WTC11 (cell line): ENCODE results near the gene CDRT4. TPM values are rescaled to one million over a fixed set of nuclear protein-coding genes. Genes with fewer than 3 reads are reported as not detected.

Experiments used
- ATAC-seq: fragments of 200-7000 bp; cut with Tn5 transposase; 2 replicates; pipeline ENCODE4 v1.10.0; 2021; ENCODE audit warnings: mild to moderate bottlenecking, moderate library complexity
- CTCF ChIA-PET: fragments of 300-600 bp; sonication (Branson Sonifier 250); formaldehyde crosslinking; loops from one replicate; lab custom pipeline; 2021; ENCODE audit warnings: antibody characterized with exemption; lab: Charles Lee
- POLR2A ChIA-PET: fragments of 350-600 bp; sonication (Branson Sonifier 250); formaldehyde crosslinking; loops from one replicate; lab custom pipeline; 2021; ENCODE audit warnings: antibody characterized with exemption; lab: Charles Lee
- DNase-seq: peaks from one replicate; pipeline ENCODE4 v3.0.0; 2021; ENCODE audit warnings: low spot score
- H3K27ac Mint-ChIP-seq: 2 replicates; pipeline ENCODE4 v1.8.0; 2021; ENCODE audit warnings: mixed read lengths
- H3K27me3 Mint-ChIP-seq: 2 replicates; pipeline ENCODE4 v1.8.0; 2021; ENCODE audit warnings: low read depth, mild to moderate bottlenecking, moderate library complexity, mixed read lengths
- H3K36me3 Mint-ChIP-seq: 2 replicates; pipeline ENCODE4 v1.8.0; 2021; ENCODE audit warnings: mixed read lengths
- H3K4me1 Mint-ChIP-seq: 2 replicates; pipeline ENCODE4 v1.8.0; 2022; ENCODE audit warnings: mixed read lengths
- H3K4me3 Mint-ChIP-seq: 2 replicates; pipeline ENCODE4 v1.8.0; 2021; ENCODE audit warnings: mild to moderate bottlenecking, moderate library complexity, mixed read lengths
- H3K9me3 Mint-ChIP-seq: 2 replicates; pipeline ENCODE4 v1.8.0; 2021; ENCODE audit warnings: mixed read lengths
- AR ChIP-seq: fragments of 250-450 bp; sonication (Bioruptor Pico); IDR thresholded peaks from 2 replicates; pipeline ENCODE4 v1.9.0; 2021; ENCODE audit warnings: mild to moderate bottlenecking
- IRF1 ChIP-seq: sonication (generic); formaldehyde crosslinking; IDR thresholded peaks from 2 replicates; pipeline ENCODE4 v1.8.0; 2023; ENCODE audit warnings: missing genetic modification reagents
- JAZF1 ChIP-seq: fragments of 250-450 bp; sonication (Bioruptor Pico); IDR thresholded peaks from 2 replicates; pipeline ENCODE4 v1.9.0; 2021; ENCODE audit warnings: moderate library complexity, mild to moderate bottlenecking, inconsistent platforms
- JUN ChIP-seq: sonication (generic); formaldehyde crosslinking; IDR thresholded peaks from 2 replicates; pipeline ENCODE4 v1.8.0; 2023; ENCODE audit warnings: mild to moderate bottlenecking, missing genetic modification reagents
- NFATC4 ChIP-seq: fragments of 250-450 bp; sonication (Bioruptor Pico); IDR thresholded peaks from 2 replicates; pipeline ENCODE4 v1.9.0; 2021; ENCODE audit warnings: mild to moderate bottlenecking
- NR2C2 ChIP-seq: sonication (generic); formaldehyde crosslinking; IDR thresholded peaks from 2 replicates; pipeline ENCODE4 v1.8.0; 2022; ENCODE audit warnings: mild to moderate bottlenecking, missing genetic modification reagents
- PRDM15 ChIP-seq: sonication (generic); formaldehyde crosslinking; IDR thresholded peaks from 2 replicates; pipeline ENCODE4 v1.8.0; 2022; ENCODE audit warnings: missing genetic modification reagents
- RORB ChIP-seq: fragments of 250-450 bp; sonication (Bioruptor Pico); IDR thresholded peaks from 2 replicates; pipeline ENCODE4 v1.9.0; 2021; ENCODE audit warnings: mild to moderate bottlenecking
- SOX15 ChIP-seq: fragments of 250-450 bp; sonication (Bioruptor Pico); IDR thresholded peaks from 2 replicates; pipeline ENCODE4 v1.9.0; 2021; ENCODE audit warnings: mild to moderate bottlenecking
- ZNF263 ChIP-seq: sonication (generic); formaldehyde crosslinking; IDR thresholded peaks from 2 replicates; pipeline ENCODE4 v1.8.1; 2022; ENCODE audit warnings: low read depth, mild to moderate bottlenecking, moderate library complexity, missing genetic modification reagents
- ZNF671 ChIP-seq: fragments of 250-450 bp; sonication (Bioruptor Pico); IDR thresholded peaks from 2 replicates; pipeline ENCODE4 v1.8.0; 2021; ENCODE audit warnings: mild to moderate bottlenecking
- total RNA-seq: library from RNA; stranded (reverse); gene quantifications from 3 replicates; pipeline ENCODE4 v1.2.3, GENCODE V29; 2021
- TF ChIP-seq, protein P1 (sequence below): sonication (generic); formaldehyde crosslinking; IDR thresholded peaks from 2 replicates; pipeline ENCODE4 v1.8.0; 2023; ENCODE audit warnings: mild to moderate bottlenecking, missing genetic modification reagents
- TF ChIP-seq, protein P2 (sequence below): sonication (generic); formaldehyde crosslinking; IDR thresholded peaks from 2 replicates; pipeline ENCODE4 v1.8.1; 2023; ENCODE audit warnings: mild to moderate bottlenecking, missing genetic modification reagents

CDRT4 gene
- total RNA-seq, 1 experiment from 2014 or later, result 4.9 TPM

DNA sequence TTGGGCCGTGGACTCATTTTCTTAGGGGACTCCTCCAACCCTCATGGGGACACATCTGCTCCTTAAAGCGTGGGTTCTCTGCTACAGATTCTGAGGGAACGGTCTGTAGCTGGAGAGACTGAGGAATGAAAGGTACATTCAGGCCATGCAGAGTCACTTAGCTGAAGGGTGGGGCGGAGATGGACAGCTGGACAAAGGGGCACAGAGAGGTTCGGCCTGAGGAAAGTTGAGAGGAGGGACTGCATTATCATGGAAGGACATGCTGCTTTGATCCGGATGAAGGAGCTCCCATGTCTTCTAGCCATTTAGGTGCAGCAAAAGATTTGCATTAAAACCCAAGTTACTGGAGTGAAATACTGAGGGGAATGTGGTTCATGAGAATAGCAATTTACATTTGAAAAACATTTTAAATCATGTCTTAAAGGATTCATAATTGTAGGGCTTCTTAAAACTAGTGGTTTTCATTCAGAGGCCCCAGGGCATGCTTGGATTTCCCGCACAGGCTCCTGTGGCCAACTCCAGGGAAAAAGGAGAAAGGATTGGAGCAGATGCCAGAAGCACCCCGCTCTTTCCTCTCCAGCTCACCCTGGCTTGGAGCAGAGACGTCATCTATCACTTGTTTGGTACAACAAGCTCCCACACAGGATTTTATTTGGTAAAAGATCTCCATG is 54.2 kb downstream of the CDRT4 start (continued):
- no peak for TF ChIP-seq PRDM15 (CRISPR knock-in tag)
- TF ChIP-seq AR (CRISPR knock-in tag), result no peak
- no peak for TF ChIP-seq ZNF263 (CRISPR knock-in tag)
- TF ChIP-seq SOX15 (CRISPR knock-in tag), result no peak

GRCh38 chr17:15412606-15413005 is 54.8 kb downstream of the CDRT4 start:
- CTCF ChIA-PET, result interaction anchor here (3.6 kb wide), 1 partner anchor 91 kb away, joined by 14 read pairs; no protein-coding TSS in a partner anchor
- TF ChIP-seq NFATC4 (CRISPR knock-in tag) (no peak), JAZF1 (no peak), ZNF671 (no peak), NR2C2 (CRISPR knock-in tag) (no peak), ZNF263 (CRISPR knock-in tag) (no peak), JUN (CRISPR knock-in tag) (no peak), IRF1 (CRISPR knock-in tag) (no peak), PRDM15 (CRISPR knock-in tag) (no peak), RORB (CRISPR knock-in tag) (no peak)
- TF ChIP-seq, protein P1, sequence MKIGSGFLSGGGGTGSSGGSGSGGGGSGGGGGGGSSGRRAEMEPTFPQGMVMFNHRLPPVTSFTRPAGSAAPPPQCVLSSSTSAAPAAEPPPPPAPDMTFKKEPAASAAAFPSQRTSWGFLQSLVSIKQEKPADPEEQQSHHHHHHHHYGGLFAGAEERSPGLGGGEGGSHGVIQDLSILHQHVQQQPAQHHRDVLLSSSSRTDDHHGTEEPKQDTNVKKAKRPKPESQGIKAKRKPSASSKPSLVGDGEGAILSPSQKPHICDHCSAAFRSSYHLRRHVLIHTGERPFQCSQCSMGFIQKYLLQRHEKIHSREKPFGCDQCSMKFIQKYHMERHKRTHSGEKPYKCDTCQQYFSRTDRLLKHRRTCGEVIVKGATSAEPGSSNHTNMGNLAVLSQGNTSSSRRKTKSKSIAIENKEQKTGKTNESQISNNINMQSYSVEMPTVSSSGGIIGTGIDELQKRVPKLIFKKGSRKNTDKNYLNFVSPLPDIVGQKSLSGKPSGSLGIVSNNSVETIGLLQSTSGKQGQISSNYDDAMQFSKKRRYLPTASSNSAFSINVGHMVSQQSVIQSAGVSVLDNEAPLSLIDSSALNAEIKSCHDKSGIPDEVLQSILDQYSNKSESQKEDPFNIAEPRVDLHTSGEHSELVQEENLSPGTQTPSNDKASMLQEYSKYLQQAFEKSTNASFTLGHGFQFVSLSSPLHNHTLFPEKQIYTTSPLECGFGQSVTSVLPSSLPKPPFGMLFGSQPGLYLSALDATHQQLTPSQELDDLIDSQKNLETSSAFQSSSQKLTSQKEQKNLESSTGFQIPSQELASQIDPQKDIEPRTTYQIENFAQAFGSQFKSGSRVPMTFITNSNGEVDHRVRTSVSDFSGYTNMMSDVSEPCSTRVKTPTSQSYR (CRISPR knock-in tag), result no peak
- TF ChIP-seq, protein P2, sequence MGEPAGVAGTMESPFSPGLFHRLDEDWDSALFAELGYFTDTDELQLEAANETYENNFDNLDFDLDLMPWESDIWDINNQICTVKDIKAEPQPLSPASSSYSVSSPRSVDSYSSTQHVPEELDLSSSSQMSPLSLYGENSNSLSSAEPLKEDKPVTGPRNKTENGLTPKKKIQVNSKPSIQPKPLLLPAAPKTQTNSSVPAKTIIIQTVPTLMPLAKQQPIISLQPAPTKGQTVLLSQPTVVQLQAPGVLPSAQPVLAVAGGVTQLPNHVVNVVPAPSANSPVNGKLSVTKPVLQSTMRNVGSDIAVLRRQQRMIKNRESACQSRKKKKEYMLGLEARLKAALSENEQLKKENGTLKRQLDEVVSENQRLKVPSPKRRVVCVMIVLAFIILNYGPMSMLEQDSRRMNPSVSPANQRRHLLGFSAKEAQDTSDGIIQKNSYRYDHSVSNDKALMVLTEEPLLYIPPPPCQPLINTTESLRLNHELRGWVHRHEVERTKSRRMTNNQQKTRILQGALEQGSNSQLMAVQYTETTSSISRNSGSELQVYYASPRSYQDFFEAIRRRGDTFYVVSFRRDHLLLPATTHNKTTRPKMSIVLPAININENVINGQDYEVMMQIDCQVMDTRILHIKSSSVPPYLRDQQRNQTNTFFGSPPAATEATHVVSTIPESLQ (CRISPR knock-in tag), result no peak
- H3K36me3 Mint-ChIP-seq, result no peaks in the 10 kb centered on the region; the same call in 1 of the 2 replicates
- ATAC-seq (no peak), DNase-seq (no peak)
- POLR2A ChIA-PET, result no interaction called here
- H3K4me1 Mint-ChIP-seq, result peaks cover 17% of the 10 kb centered on the region
- no peak overlapping the region for H3K4me3 Mint-ChIP-seq
- peaks cover 3% of the 10 kb centered on the region; the same call in 1 of the 2 replicates for H3K27me3 Mint-ChIP-seq
- no peaks in the 10 kb centered on the region for H3K9me3 Mint-ChIP-seq
- no peak overlapping the region for H3K27ac Mint-ChIP-seq
